OCI-LY7 (cell line): ENCODE data around the gene TCEANC.

Experiments used
- EZH2phosphoT487 ChIP-seq: fragments of 200-600 bp; sonication (generic); IDR thresholded peaks from 2 replicates; pipeline ENCODE4 v1.6.1; 2018; ENCODE audit warnings: low read depth, borderline replicate concordance, mild to moderate bottlenecking, mixed run types, antibody characterized with exemption, low read length, moderate library complexity, mixed read lengths
- TF ChIP-seq, protein P1 (sequence below): fragments of 200-600 bp; sonication (generic); conservative IDR thresholded peaks from 2 replicates; pipeline ENCODE4 v1.5.1; 2014; ENCODE audit warnings: mild to moderate bottlenecking, antibody characterized with exemption, low read length, moderate library complexity, mixed read lengths

DNA sequence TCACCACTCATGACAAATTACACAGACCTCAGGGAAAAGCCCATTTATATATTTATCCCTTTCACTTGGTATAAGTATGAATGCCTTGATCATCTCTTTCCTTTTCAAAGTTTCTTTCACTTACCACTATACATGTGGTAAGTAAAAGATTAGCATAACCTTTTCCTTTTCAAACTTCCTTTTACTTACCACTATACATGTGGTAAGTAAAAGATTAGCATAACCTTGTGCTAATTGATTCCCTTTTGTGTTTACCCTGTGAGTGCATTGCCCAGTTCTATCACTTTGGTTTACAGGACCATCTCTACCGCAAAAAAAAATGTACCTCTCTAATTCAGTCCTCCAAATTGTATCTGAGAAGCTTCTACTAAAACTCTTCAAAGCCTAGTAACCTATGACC is 32.7 kb upstream of the TCEANC start:
- TF ChIP-seq, protein P1, sequence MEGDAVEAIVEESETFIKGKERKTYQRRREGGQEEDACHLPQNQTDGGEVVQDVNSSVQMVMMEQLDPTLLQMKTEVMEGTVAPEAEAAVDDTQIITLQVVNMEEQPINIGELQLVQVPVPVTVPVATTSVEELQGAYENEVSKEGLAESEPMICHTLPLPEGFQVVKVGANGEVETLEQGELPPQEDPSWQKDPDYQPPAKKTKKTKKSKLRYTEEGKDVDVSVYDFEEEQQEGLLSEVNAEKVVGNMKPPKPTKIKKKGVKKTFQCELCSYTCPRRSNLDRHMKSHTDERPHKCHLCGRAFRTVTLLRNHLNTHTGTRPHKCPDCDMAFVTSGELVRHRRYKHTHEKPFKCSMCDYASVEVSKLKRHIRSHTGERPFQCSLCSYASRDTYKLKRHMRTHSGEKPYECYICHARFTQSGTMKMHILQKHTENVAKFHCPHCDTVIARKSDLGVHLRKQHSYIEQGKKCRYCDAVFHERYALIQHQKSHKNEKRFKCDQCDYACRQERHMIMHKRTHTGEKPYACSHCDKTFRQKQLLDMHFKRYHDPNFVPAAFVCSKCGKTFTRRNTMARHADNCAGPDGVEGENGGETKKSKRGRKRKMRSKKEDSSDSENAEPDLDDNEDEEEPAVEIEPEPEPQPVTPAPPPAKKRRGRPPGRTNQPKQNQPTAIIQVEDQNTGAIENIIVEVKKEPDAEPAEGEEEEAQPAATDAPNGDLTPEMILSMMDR = no peak
- TF ChIP-seq EZH2phosphoT487 = no peak
